Measurements from ENCODE around the gene ZNF3.

ZNF3 gene

DNA sequence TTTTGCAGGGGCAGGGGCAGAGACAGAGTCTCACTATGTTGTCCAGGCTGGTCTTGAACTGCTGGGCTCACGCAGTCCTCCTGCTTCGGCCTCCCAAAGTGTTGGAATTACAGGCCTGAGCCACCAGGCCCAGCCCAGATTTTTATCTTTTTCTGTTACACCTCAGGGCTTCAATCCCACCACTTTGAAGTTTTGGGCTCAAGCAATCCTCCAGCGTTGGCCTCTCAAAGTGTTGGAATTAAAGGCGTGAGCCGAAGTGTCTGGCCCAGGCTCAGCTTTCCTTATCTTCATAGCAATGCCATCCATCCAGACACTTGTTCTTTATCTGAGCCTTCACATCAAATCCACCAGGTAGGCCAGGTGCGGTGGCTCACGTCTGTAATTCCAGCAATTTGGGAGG, 33.5 kb upstream of the ZNF3 start:
- no peaks in the 10 kb centered on the region for H3K9me3 ChIP-seq (ENCODE audit: low read depth, low read length)
- H3K36me3 ChIP-seq (ENCODE audit: insufficient read depth, low read length): peaks cover 30% of the 10 kb centered on the region
- H3K27ac ChIP-seq: no peak overlapping the region
- no peak for DNase-seq (ENCODE audit: low read depth, low spot score)
- TF ChIP-seq FOXP2 (optimal IDR thresholded peaks at IDR 0.05; ENCODE audit: control extremely low read depth, extremely low read length, insufficient read depth) (no peak), POLR2AphosphoS5 (IDR thresholded peaks at IDR 0.05; ENCODE audit: borderline replicate concordance, low read depth, low read length) (no peak), EZH2 (IDR thresholded peaks at IDR 0.05) (no peak)
- no peak overlapping the region for H3K4me3 ChIP-seq
- no peak overlapping the region for H3K9ac ChIP-seq (ENCODE audit: insufficient read length)

DNA sequence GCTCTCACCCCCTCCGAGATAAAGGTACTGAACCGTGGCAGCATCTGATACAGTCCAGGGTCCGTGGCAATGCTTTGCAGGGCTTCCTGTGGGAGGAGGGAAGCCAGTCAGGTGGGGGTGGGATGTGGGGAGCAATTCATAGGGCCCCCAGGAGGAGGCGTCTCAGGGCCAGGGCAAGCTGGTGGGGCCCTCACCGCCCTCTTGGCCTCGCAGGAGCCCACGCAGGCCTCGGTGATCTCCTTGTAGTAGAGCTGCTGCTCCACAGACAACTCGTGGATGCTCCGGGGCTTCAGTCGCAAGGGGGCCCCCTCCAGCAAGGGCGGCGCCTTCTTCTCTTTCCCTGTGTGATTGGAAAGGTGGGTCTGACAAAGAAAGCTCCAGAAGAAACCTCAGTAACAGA, 30.4 kb upstream of the ZNF3 start:
- Histone ChIP-seq H3K36me3 (ENCODE audit: insufficient read depth, low read length) (peaks cover 56% of the 10 kb centered on the region), H3K9ac (ENCODE audit: insufficient read length) (no peak overlapping the region), H3K27ac (no peak overlapping the region), H3K9me3 (ENCODE audit: low read depth, low read length) (no peaks in the 10 kb centered on the region), H3K4me3 (no peak overlapping the region)
- DNase-seq (ENCODE audit: low read depth, low spot score): no peak
- TF ChIP-seq EZH2 (IDR thresholded peaks at IDR 0.05) (no peak), POLR2AphosphoS5 (IDR thresholded peaks at IDR 0.05; ENCODE audit: borderline replicate concordance, low read depth, low read length) (no peak), FOXP2 (optimal IDR thresholded peaks at IDR 0.05; ENCODE audit: control extremely low read depth, extremely low read length, insufficient read depth) (no peak)

DNA sequence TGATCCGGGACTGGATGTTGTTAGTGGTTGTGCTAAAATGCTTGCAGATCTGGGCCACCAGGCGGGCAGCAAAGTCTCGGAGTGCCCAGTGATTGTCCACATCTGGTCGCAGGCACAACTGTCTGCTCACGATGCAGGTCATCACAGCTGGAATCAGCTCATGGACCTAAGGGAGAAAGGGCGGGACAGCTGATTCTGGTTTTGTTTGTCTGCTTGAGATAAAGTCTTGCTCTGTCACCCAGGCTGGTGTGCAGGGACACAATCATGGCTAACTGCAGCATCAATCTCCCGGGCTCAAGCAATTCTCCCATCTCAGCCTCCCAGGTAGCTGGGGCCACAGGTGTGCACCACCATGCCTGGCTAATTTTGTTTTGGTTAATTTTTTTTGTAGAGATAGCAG, 29.6 kb upstream of the ZNF3 start:
- peaks cover 60% of the 10 kb centered on the region for H3K36me3 ChIP-seq (ENCODE audit: insufficient read depth, low read length)
- no peak for TF ChIP-seq EZH2 (IDR thresholded peaks at IDR 0.05)
- TF ChIP-seq POLR2AphosphoS5 (IDR thresholded peaks at IDR 0.05; ENCODE audit: borderline replicate concordance, low read depth, low read length): no peak
- no peak for TF ChIP-seq FOXP2 (optimal IDR thresholded peaks at IDR 0.05; ENCODE audit: control extremely low read depth, extremely low read length, insufficient read depth)

DNA sequence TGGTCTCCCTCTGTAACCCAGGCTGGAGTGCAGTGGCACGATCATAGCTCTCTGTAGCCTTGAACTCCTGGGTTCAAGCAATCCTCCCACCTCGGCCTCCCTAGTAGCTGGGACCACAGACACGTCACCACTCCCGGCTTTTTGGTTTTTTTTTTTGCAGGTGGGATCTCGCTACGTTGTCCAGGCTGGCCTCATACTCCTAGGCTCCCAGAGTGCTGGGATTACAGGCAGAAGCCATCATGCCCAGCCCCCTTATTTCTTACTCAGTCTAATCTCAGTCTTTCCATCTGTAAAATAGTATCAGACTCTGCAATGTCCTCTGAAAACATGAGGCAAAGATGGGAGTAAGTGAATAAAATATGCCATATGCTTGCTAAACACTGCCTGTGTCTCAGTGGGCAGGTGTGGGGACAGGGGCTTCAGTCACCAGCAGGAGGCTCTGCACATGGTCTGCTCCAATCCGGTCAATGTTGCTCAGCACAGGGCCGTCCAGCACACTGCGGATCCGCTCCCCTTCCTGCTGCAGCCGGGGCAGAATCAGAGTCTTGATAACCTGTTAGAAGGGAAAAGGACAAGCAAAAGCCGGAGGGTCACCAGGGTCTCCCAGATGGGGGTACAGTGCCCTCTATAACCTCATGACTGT, 28.1 kb upstream of the ZNF3 start:
- H3K9me3 ChIP-seq (ENCODE audit: low read depth, low read length): no peaks in the 10 kb centered on the region
- H3K9ac ChIP-seq (ENCODE audit: insufficient read length): no peak overlapping the region
- no peak overlapping the region for H3K4me3 ChIP-seq
- DNase-seq (ENCODE audit: low read depth, low spot score): no peak
- no peak for TF ChIP-seq POLR2AphosphoS5 (IDR thresholded peaks at IDR 0.05; ENCODE audit: borderline replicate concordance, low read depth, low read length)
- TF ChIP-seq FOXP2 (optimal IDR thresholded peaks at IDR 0.05; ENCODE audit: control extremely low read depth, extremely low read length, insufficient read depth): no peak
- no peak for TF ChIP-seq EZH2 (IDR thresholded peaks at IDR 0.05)
- H3K36me3 ChIP-seq (ENCODE audit: insufficient read depth, low read length): peaks cover 58% of the 10 kb centered on the region
- no peak overlapping the region for H3K27ac ChIP-seq

More for the DNA sequence above, 29.6 kb upstream of the ZNF3 start:
- H3K9me3 ChIP-seq (ENCODE audit: low read depth, low read length): no peaks in the 10 kb centered on the region
- no peak overlapping the region for H3K27ac ChIP-seq
- no peak overlapping the region for H3K9ac ChIP-seq (ENCODE audit: insufficient read length)
- H3K4me3 ChIP-seq: no peak overlapping the region
- DNase-seq (ENCODE audit: low read depth, low spot score): no peak

DNA sequence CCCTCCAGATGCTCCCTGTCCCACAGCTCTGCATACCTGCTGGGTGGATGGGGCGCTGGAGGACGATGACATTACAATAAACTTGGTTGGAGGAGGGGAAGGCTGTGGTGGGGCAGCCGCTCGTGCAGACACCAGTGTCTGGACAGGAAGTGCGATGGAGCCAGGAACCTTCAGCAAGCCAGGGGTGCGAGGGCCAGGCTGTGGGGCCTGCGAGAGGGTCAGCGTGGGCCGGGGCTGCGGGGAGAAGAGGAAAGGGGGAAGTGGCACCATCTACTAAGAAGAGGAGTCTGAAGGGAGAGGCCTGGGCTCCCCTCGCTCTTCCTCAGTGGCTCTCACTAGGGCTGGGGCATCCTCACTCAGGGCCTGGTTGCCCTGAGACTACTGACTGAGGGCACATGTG, 26.4 kb upstream of the ZNF3 start:
- no peak for DNase-seq (ENCODE audit: low read depth, low spot score)
- no peak for TF ChIP-seq POLR2AphosphoS5 (IDR thresholded peaks at IDR 0.05; ENCODE audit: borderline replicate concordance, low read depth, low read length)
- TF ChIP-seq FOXP2 (optimal IDR thresholded peaks at IDR 0.05; ENCODE audit: control extremely low read depth, extremely low read length, insufficient read depth): no peak
- TF ChIP-seq EZH2 (IDR thresholded peaks at IDR 0.05): no peak
- no peak overlapping the region for H3K9ac ChIP-seq (ENCODE audit: insufficient read length)
- H3K36me3 ChIP-seq (ENCODE audit: insufficient read depth, low read length): peaks cover 59% of the 10 kb centered on the region
- H3K27ac ChIP-seq: no peak overlapping the region
- no peak overlapping the region for H3K4me3 ChIP-seq
- no peaks in the 10 kb centered on the region for H3K9me3 ChIP-seq (ENCODE audit: low read depth, low read length)

DNA sequence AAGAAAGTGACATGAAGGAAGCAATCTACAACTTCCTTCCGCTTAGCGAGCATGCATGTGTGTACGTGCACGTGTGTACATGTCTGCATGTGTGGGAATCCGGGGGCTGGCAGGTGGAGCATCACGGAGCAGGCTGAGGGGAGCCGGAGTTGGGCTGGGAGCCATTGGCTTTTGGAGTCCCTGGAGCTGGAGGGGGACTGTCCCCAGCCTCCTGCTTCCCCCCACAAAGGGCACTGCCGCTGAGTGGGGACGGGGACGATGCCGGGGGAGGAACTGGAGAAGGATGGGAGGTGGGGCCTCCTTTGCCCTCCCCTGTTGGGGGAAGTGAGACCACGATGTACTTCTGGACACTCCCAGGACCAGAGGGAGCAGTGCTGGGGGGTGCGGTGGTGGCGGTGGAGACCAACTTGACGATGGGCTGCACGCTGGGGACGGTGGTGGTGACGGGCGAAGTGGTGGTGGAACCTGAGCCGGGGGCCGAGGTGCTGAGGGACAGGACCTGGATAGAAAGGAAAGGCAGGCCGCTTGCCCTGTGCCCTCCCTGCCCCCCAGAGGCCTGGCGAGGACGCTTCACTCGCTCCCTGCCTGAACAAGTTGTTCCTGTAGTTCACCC, 25.7 kb upstream of the ZNF3 start:
- H3K9me3 ChIP-seq (ENCODE audit: low read depth, low read length): no peaks in the 10 kb centered on the region
- H3K4me3 ChIP-seq: no peak overlapping the region
- H3K9ac ChIP-seq (ENCODE audit: insufficient read length): no peak overlapping the region
- peaks cover 59% of the 10 kb centered on the region for H3K36me3 ChIP-seq (ENCODE audit: insufficient read depth, low read length)
- TF ChIP-seq EZH2 (IDR thresholded peaks at IDR 0.05) (no peak), FOXP2 (optimal IDR thresholded peaks at IDR 0.05; ENCODE audit: control extremely low read depth, extremely low read length, insufficient read depth) (no peak), POLR2AphosphoS5 (IDR thresholded peaks at IDR 0.05; ENCODE audit: borderline replicate concordance, low read depth, low read length) (no peak)
- no peak overlapping the region for H3K27ac ChIP-seq
- DNase-seq (ENCODE audit: low read depth, low spot score): no peak

DNA sequence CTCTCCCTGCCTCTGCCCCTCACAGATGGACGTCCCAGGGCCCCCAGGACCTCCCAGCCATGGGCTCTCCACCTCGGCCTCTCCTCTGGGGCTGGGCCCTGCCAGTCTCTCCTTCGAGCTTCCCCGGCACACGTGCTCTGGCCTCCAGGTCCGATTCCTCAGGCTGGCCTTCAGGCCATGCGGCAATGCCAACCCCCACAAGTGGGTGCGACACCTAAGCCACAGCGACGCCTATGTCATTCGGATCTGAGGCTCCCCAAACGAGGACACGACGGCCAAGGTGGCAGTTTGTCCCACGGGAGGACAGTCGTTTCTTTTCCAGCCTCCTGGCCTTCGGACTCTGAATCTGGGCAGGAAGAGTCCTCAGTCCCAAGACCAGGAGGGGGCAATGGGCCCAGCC, 25.1 kb upstream of the ZNF3 start:
- TF ChIP-seq FOXP2 (optimal IDR thresholded peaks at IDR 0.05; ENCODE audit: control extremely low read depth, extremely low read length, insufficient read depth) (no peak), EZH2 (IDR thresholded peaks at IDR 0.05) (no peak), POLR2AphosphoS5 (IDR thresholded peaks at IDR 0.05; ENCODE audit: borderline replicate concordance, low read depth, low read length) (no peak)
- no peak overlapping the region for H3K4me3 ChIP-seq
- no peak overlapping the region for H3K9ac ChIP-seq (ENCODE audit: insufficient read length)
- H3K36me3 ChIP-seq (ENCODE audit: insufficient read depth, low read length): peaks cover 54% of the 10 kb centered on the region
- no peak overlapping the region for H3K27ac ChIP-seq
- no peak for DNase-seq (ENCODE audit: low read depth, low spot score)
- H3K9me3 ChIP-seq (ENCODE audit: low read depth, low read length): no peaks in the 10 kb centered on the region

DNA sequence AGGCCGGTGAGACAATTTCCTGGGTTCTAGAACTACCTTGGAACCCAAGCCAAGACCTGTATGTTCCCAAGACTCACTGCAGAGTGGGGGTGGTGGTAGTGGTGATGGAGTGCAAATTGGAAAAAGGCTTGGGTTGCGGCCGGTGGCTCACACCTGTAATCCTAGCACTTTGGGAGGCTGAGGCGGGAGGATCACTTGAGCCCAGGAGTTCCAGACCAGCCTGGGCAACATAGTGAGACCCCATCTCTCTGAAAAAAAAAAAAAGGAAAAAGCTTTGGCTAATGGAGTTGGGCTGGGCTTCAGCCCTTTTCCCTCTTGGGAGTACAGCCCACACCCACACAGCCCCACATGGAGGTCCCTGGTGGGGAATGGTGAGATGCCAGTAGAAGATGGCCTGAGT, 24.0 kb upstream of the ZNF3 start:
- no peak overlapping the region for H3K27ac ChIP-seq
- H3K9ac ChIP-seq (ENCODE audit: insufficient read length): no peak overlapping the region
- H3K4me3 ChIP-seq: no peak overlapping the region
- H3K9me3 ChIP-seq (ENCODE audit: low read depth, low read length): no peaks in the 10 kb centered on the region
- TF ChIP-seq FOXP2 (optimal IDR thresholded peaks at IDR 0.05; ENCODE audit: control extremely low read depth, extremely low read length, insufficient read depth): no peak
- TF ChIP-seq EZH2 (IDR thresholded peaks at IDR 0.05): no peak
- no peak for TF ChIP-seq POLR2AphosphoS5 (IDR thresholded peaks at IDR 0.05; ENCODE audit: borderline replicate concordance, low read depth, low read length)
- no peak for DNase-seq (ENCODE audit: low read depth, low spot score)
- peaks cover 44% of the 10 kb centered on the region; the same call in 1 of the 2 replicates for H3K36me3 ChIP-seq (ENCODE audit: insufficient read depth, low read length)
